IMR-90 (cell line): ENCODE results near the gene LYPD4. TPM values are rescaled to one million over a fixed set of nuclear protein-coding genes. Genes with fewer than 3 reads are reported as not detected.

ENCODE experiments used
- ATAC-seq: fragments of 200-7000 bp; cut with Tn5 transposase; 2 replicates; pipeline ENCODE4 v1.9.1; 2020; ENCODE audit warnings: low read depth, mild to moderate bottlenecking, moderate library complexity
- BruUV-seq: library from RNA; stranded (reverse); fragments of 400-500 nt; replicated peaks from 2 replicates; lab custom pipeline; 2021; lab: Mats Ljungman, UMichigan
- CTCF ChIA-PET: fragments of 300-600 bp; formaldehyde crosslinking; extraction: SDS; loops from one replicate; lab custom pipeline; 2021; ENCODE audit warnings: antibody characterized with exemption; lab: Yijun Ruan, JAX
- POLR2A ChIA-PET: fragments of 300-600 bp; sonication (Branson Sonifier 250); formaldehyde crosslinking; loops from one replicate; lab custom pipeline; 2022; ENCODE audit warnings: antibody characterized with exemption; ENCODE audit not compliant: unreplicated experiment; lab: Charles Lee
- DNase-seq: peaks from one replicate; pipeline ENCODE4 v3.0.0; 2013
- H2AFZ ChIP-seq: replicated peaks from 2 replicates; pipeline ENCODE3; 2013; ENCODE audit warnings: low read length, mild to moderate bottlenecking; ENCODE audit not compliant: poor library complexity
- H2AK5ac ChIP-seq: 2 replicates; pipeline ENCODE4 v1.6.1; 2013; ENCODE audit warnings: low read depth, low read length, inconsistent platforms
- H2AK9ac ChIP-seq: replicated peaks from 2 replicates; pipeline ENCODE3; 2013; ENCODE audit warnings: mild to moderate bottlenecking, low read depth, low read length, moderate library complexity; ENCODE audit not compliant: poor library complexity
- H2BK120ac ChIP-seq: 2 replicates; pipeline ENCODE4 v1.6.1; 2013; ENCODE audit warnings: low read depth, low read length, inconsistent platforms
- H2BK15ac ChIP-seq: 3 replicates; pipeline ENCODE4 v1.6.1; 2013; ENCODE audit warnings: low read depth, low read length, inconsistent platforms
- H2BK20ac ChIP-seq: 2 replicates; pipeline ENCODE4 v1.6.1; 2013; ENCODE audit warnings: low read depth, mild to moderate bottlenecking, inconsistent platforms, low read length, moderate library complexity
- H2BK5ac ChIP-seq: 2 replicates; pipeline ENCODE4 v1.6.1; 2013; ENCODE audit warnings: mild to moderate bottlenecking, low read depth, low read length, inconsistent platforms; ENCODE audit not compliant: poor library complexity, severe bottlenecking
- H3K14ac ChIP-seq: replicated peaks from 2 replicates; pipeline ENCODE4 v1.6.1; 2013; ENCODE audit warnings: low read depth, low read length, inconsistent platforms
- H3K18ac ChIP-seq: 2 replicates; pipeline ENCODE4 v1.6.1; 2013; ENCODE audit warnings: low read depth, low read length, control low read depth
- H3K23ac ChIP-seq: 2 replicates; pipeline ENCODE4 v1.6.1; 2013; ENCODE audit warnings: low read depth, low read length, inconsistent platforms
- H3K27ac ChIP-seq: 2 replicates; pipeline ENCODE4 v1.5.1; 2013; ENCODE audit warnings: mild to moderate bottlenecking, control low read depth, low read length; ENCODE audit not compliant: insufficient read depth
- H3K27me3 ChIP-seq: 2 replicates; pipeline ENCODE4 v1.6.1; 2013; ENCODE audit warnings: low read length; ENCODE audit not compliant: control insufficient read depth, insufficient read depth
- H3K36me3 ChIP-seq: 2 replicates; pipeline ENCODE4 v1.6.1; 2013; ENCODE audit warnings: low read length, mixed read lengths; ENCODE audit not compliant: control insufficient read depth, insufficient read depth
- H3K4ac ChIP-seq: 2 replicates; pipeline ENCODE4 v1.6.1; 2013; ENCODE audit warnings: low read depth, low read length, inconsistent platforms
- H3K4me1 ChIP-seq: 2 replicates; pipeline ENCODE4 v1.6.1; 2013; ENCODE audit warnings: low read length, mixed read lengths; ENCODE audit not compliant: control insufficient read depth, insufficient read depth
- H3K4me2 ChIP-seq: 2 replicates; pipeline ENCODE4 v1.6.1; 2013; ENCODE audit warnings: low read depth, mild to moderate bottlenecking, control low read depth, low read length, moderate library complexity
- H3K4me3 ChIP-seq: 2 replicates; pipeline ENCODE4 v1.5.1; 2013; ENCODE audit warnings: low read depth, mild to moderate bottlenecking, control low read depth, low read length, moderate library complexity; ENCODE audit not compliant: insufficient read depth
- H3K56ac ChIP-seq: 2 replicates; pipeline ENCODE4 v1.6.1; 2013; ENCODE audit warnings: low read length, inconsistent platforms; ENCODE audit not compliant: insufficient read depth; ENCODE audit errors: extremely low read depth
- H3K79me1 ChIP-seq, 2 experiments: 2 replicates each; pipeline ENCODE4 v1.6.1; 2013; ENCODE audit warnings: low read length in 2 of 2, inconsistent platforms in 1 of 2, low read depth in 1 of 2
- H3K9ac ChIP-seq: 2 replicates; pipeline ENCODE4 v1.6.1; 2013; ENCODE audit warnings: low read depth, low read length, control low read depth
- H3K9me1 ChIP-seq: 2 replicates; pipeline ENCODE4 v1.6.1; 2013; ENCODE audit warnings: low read length, inconsistent platforms; ENCODE audit not compliant: insufficient read depth
- H3K9me3 ChIP-seq: 2 replicates; pipeline ENCODE4 v1.6.1; 2013; ENCODE audit warnings: low read length; ENCODE audit not compliant: control insufficient read depth, insufficient read depth
- H4K20me1 ChIP-seq: 2 replicates; pipeline ENCODE4 v1.6.1; 2013; ENCODE audit warnings: low read length, inconsistent platforms; ENCODE audit not compliant: insufficient read depth
- H4K5ac ChIP-seq: 2 replicates; pipeline ENCODE4 v1.6.1; 2013; ENCODE audit warnings: mild to moderate bottlenecking, low read depth, low read length, control low read depth
- H4K8ac ChIP-seq, 2 experiments: 2 replicates each; pipeline ENCODE4 v1.6.1; 2013; ENCODE audit warnings: low read depth in 2 of 2, low read length in 2 of 2, control low read depth in 1 of 2, inconsistent platforms in 1 of 2
- H4K91ac ChIP-seq: 2 replicates; pipeline ENCODE4 v1.6.1; 2013; ENCODE audit warnings: low read depth, low read length, inconsistent platforms; ENCODE audit not compliant: insufficient read depth
- BHLHE40 ChIP-seq: fragments of 150-350 bp; IDR thresholded peaks from 2 replicates; pipeline ENCODE4 v1.6.1; 2016; ENCODE audit warnings: mild to moderate bottlenecking, low read depth, low read length
- CEBPB ChIP-seq: IDR thresholded peaks from 2 replicates; pipeline ENCODE4 v1.6.1; 2012; ENCODE audit warnings: low read depth, low read length, improper control_type of control experiment
- CHD1 ChIP-seq: IDR thresholded peaks from 2 replicates; pipeline ENCODE4 v1.6.1; 2012; ENCODE audit warnings: low read depth, low read length, improper control_type of control experiment
- CTCF ChIP-seq: conservative IDR thresholded peaks from 2 replicates; pipeline ENCODE4 v1.5.1; 2012; ENCODE audit warnings: mild to moderate bottlenecking, low read depth, low read length, improper control_type of control experiment
- ELK1 ChIP-seq: fragments of 150-350 bp; IDR thresholded peaks from 2 replicates; pipeline ENCODE4 v1.6.1; 2016; ENCODE audit warnings: low read depth, mild to moderate bottlenecking, low read length, moderate library complexity, borderline replicate concordance
- FOS ChIP-seq: fragments of 150-350 bp; IDR thresholded peaks from 2 replicates; pipeline ENCODE4 v1.6.1; 2016; ENCODE audit warnings: low read depth, low read length
- MAZ ChIP-seq: IDR thresholded peaks from 2 replicates; pipeline ENCODE4 v1.6.1; 2012; ENCODE audit warnings: low read depth, mild to moderate bottlenecking, low read length, improper control_type of control experiment, moderate library complexity, borderline replicate concordance
- NFE2L2 ChIP-seq: fragments of 150-350 bp; IDR thresholded peaks from 2 replicates; pipeline ENCODE4 v1.6.1; 2016; ENCODE audit warnings: low read depth, mild to moderate bottlenecking, low read length
- POLR2A ChIP-seq: IDR thresholded peaks from 2 replicates; pipeline ENCODE4 v1.6.1; 2012; ENCODE audit warnings: mild to moderate bottlenecking, low read depth, low read length
- RAD21 ChIP-seq: IDR thresholded peaks from 2 replicates; pipeline ENCODE4 v1.6.1; 2012; ENCODE audit warnings: low read length, improper control_type of control experiment
- RCOR1 ChIP-seq: IDR thresholded peaks from 2 replicates; pipeline ENCODE4 v1.6.1; 2012; ENCODE audit warnings: mild to moderate bottlenecking, low read length, improper control_type of control experiment; ENCODE audit not compliant: insufficient replicate concordance
- RFX5 ChIP-seq: IDR thresholded peaks from 2 replicates; pipeline ENCODE4 v1.8.0; 2012; ENCODE audit warnings: low read depth, mild to moderate bottlenecking, low read length, moderate library complexity
- SMC3 ChIP-seq: fragments of 150-350 bp; IDR thresholded peaks from 2 replicates; pipeline ENCODE4 v1.6.1; 2016; ENCODE audit warnings: low read depth, mild to moderate bottlenecking, antibody characterized with exemption, low read length, moderate library complexity
- USF2 ChIP-seq: fragments of 150-350 bp; IDR thresholded peaks from 2 replicates; pipeline ENCODE4 v1.6.1; 2017; ENCODE audit warnings: mild to moderate bottlenecking, antibody characterized with exemption, low read length, low read depth
- WGBS, 2 experiments: methylation state at CpG; one replicate each; pipeline versions ENCODE4 v1.1.5 to v1.1.7; 2013; ENCODE audit warnings: missing lambda C conversion rate in 2 of 2; ENCODE audit not compliant: insufficient read length in 1 of 2; ENCODE audit errors: extremely low coverage in 2 of 2; 5-methylcytosine and 5-hydroxymethylcytosine counted together
- dilution Hi-C: fragments of 300-500 bp; cut with HindIII; formaldehyde crosslinking; loops from one replicate; pipeline ENCODE4 v1.14.3; 2018; ENCODE audit warnings: low sequenced_read_pairs; ENCODE audit not compliant: unreplicated experiment
- in situ Hi-C: fragments of 300-500 bp; cut with MboI; formaldehyde crosslinking; loops from 3 replicates; pipeline ENCODE4 v1.14.3; 2019; ENCODE audit warnings: low sequenced_read_pairs, inconsistent platforms, mixed read lengths
- intact Hi-C: fragments of 100-400 bp; cut with micrococcal nuclease; formaldehyde crosslinking; loops from 2 replicates; pipeline ENCODE4 v1.10.0; 2022
- polyA plus RNA-seq, 3 experiments: library from polyadenylated mRNA; depleted of rRNA; stranded (reverse); fragments of >200 nt; gene quantifications; 2 replicates each; pipeline ENCODE4 v1.2.3, GENCODE V29; 2012; ENCODE audit warnings: low replicate concordance in 1 of 3
- total RNA-seq: library from RNA; depleted of rRNA; stranded (reverse); fragments of >200 nt; gene quantifications from 2 replicates; pipeline ENCODE4 v1.2.3, GENCODE V29; 2012

LYPD4 gene
- total and polyA plus RNA-seq, 2 of the 4 experiments (the other 2 are of a cell fraction): not detected

GRCh38 chr19:41872384-41872774 lies 27.9 kb upstream of the LYPD4 start:
- TF ChIP-seq CHD1 (no peak), MAZ (no peak), NFE2L2 (no peak), CTCF (no peak), FOS (no peak), RAD21 (no peak), ELK1 (no peak), POLR2A (no peak), CEBPB (no peak), BHLHE40 (no peak), SMC3 (no peak), USF2 (no peak), RFX5 (no peak), RCOR1 (no peak)
- Histone ChIP-seq H3K56ac (no peak overlapping the region), H3K9me3 (no peaks in the 10 kb centered on the region), H3K4me1 (peaks cover 2% of the 10 kb centered on the region; the same call in 1 of the 2 replicates), H3K36me3 (peaks cover 47% of the 10 kb centered on the region), H3K18ac (no peak overlapping the region), H3K9me1 (no peaks in the 10 kb centered on the region), H3K79me1 (peaks cover 13 to 32% of the 10 kb centered on the region in 2 experiments), H4K5ac (no peak overlapping the region), H2AFZ (no peak overlapping the region), H3K4me3 (no peak overlapping the region), H3K4me2 (no peak overlapping the region), H4K91ac (no peak overlapping the region), H2BK5ac (no peak overlapping the region), H2AK5ac (no peak overlapping the region), H4K8ac (no peak overlapping the region), H2AK9ac (no peak overlapping the region), H3K27ac (no peak overlapping the region), H2BK15ac (no peak overlapping the region), H4K20me1 (peaks cover 63% of the 10 kb centered on the region), H2BK20ac (no peak overlapping the region), H3K14ac (no peak overlapping the region), H3K23ac (no peak overlapping the region), H3K27me3 (peaks cover 4% of the 10 kb centered on the region; the same call in 1 of the 2 replicates), H3K4ac (no peak overlapping the region), H2BK120ac (no peak overlapping the region), H3K9ac (no peak overlapping the region)
- WGBS, 2 experiments: 92% methylated on average over 6 of the region's 12 CpGs; no CpG with 5 or more reads in 1 of the 2 experiments
- ATAC-seq: no peak
- intact Hi-C loops: no loop called here
- POLR2A ChIA-PET: interaction anchor here (1.7 kb wide), 1 partner anchor 12 kb away, joined by 7 read pairs; the partner anchor contains the start of gene RPS19
- CTCF ChIA-PET: interaction anchor here (1.5 kb wide), 1 partner anchor 8 kb away, joined by 6 read pairs; no protein-coding TSS in a partner anchor
- BruUV-seq: no TSS peak
- dilution Hi-C loops: no loop called here
- in situ Hi-C loops: no loop called here
- DNase-seq: no peak
